Measurements from ENCODE around the gene CFAP100. TPM values are rescaled to one million over a fixed set of nuclear protein-coding genes. Genes with fewer than 3 reads are reported as not detected.
A peak's percentile ranks its signal among the peaks of the same experiment; 100 is the strongest.

The CFAP100 gene
- total and polyA plus RNA-seq, 10 of the 15 experiments (the other 5 are each of a cell fraction or from before 2014, with no cell fraction given): 0.04 to 0.27 TPM; not detected in 8

DNA sequence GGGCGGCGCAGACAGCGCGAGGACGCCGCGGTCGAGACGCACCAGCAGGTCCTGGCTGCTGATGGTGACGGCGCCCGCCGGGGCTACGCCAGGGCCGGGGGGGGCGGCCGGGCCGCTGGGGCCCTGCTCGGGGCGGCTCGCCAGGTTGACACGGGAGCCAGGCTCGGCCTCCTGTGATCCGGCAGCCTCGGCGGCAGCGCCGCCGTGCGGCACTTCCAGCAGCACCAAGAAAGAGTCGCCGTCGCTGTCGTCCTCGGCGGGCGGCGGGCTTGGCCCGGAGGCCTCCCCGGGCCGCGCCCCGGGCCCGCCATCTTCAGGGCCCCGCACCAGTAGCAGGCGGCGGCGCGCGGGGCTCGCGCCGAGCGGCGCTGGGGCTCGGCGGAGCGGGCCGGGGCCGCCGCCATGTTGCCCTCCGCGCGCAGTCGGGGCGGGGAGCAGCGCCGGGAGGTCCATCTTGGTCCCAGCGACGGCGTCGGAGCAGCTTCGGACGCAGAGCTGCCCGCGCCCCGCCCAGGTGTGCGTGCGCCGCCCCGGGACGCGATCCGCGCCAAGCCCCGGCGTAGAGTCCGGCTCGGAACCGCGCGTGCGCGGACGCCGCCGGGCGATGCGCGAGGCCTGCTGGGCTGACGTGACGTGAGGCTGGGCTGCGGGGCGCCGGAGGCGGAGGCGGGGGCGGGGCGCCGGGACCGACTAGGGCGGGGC is 80.9 kb downstream of the CFAP100 start, which contains the start of gene ZXDC (continued):
- TF ChIP-seq, protein P1, sequence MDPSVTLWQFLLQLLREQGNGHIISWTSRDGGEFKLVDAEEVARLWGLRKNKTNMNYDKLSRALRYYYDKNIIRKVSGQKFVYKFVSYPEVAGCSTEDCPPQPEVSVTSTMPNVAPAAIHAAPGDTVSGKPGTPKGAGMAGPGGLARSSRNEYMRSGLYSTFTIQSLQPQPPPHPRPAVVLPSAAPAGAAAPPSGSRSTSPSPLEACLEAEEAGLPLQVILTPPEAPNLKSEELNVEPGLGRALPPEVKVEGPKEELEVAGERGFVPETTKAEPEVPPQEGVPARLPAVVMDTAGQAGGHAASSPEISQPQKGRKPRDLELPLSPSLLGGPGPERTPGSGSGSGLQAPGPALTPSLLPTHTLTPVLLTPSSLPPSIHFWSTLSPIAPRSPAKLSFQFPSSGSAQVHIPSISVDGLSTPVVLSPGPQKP (IDR thresholded peaks at IDR 0.05; ENCODE audit: low read depth, low read length): no peak
- TF ChIP-seq RUNX3 (IDR thresholded peaks at IDR 0.05; ENCODE audit: low read length): no peak
- TF ChIP-seq SRF (IDR thresholded peaks at IDR 0.05; ENCODE audit: low read depth in 2 of 2, low read length in 2 of 2): no peak
- peak; percentile 91 for TF ChIP-seq YY1 (IDR thresholded peaks at IDR 0.05; ENCODE audit: low read depth, low read length)
- no peak for TF ChIP-seq BRCA1 (IDR thresholded peaks at IDR 0.05; ENCODE audit: low read depth, low read length)
- TF ChIP-seq JUNB (IDR thresholded peaks at IDR 0.05): no peak
- peak; percentile 36 to 73; a peak in 2 of 3 replicates for TF ChIP-seq EGR1 (IDR thresholded peaks at IDR 0.05; ENCODE audit: borderline replicate concordance in 1 of 2, low read depth in 2 of 2, low read length in 2 of 2)
- no peak for TF ChIP-seq TCF12 (IDR thresholded peaks at IDR 0.05; ENCODE audit: low read depth, low read length)
- TF ChIP-seq BCL11A (IDR thresholded peaks at IDR 0.05; ENCODE audit: low read depth, low read length): no peak
- no peak for TF ChIP-seq ZBED1 (IDR thresholded peaks at IDR 0.05; ENCODE audit: borderline replicate concordance)
- no peak for TF ChIP-seq ESRRA (IDR thresholded peaks at IDR 0.05; ENCODE audit: low read length)
- TF ChIP-seq, protein P2, sequence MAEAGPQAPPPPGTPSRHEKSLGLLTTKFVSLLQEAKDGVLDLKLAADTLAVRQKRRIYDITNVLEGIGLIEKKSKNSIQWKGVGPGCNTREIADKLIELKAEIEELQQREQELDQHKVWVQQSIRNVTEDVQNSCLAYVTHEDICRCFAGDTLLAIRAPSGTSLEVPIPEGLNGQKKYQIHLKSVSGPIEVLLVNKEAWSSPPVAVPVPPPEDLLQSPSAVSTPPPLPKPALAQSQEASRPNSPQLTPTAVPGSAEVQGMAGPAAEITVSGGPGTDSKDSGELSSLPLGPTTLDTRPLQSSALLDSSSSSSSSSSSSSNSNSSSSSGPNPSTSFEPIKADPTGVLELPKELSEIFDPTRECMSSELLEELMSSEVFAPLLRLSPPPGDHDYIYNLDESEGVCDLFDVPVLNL (IDR thresholded peaks at IDR 0.05; ENCODE audit: low read depth, low read length): no peak

Data from GM12878 (cell line).